HG02938 (cell line): ENCODE results near the gene PLCB4.

Experiments used
- ATAC-seq: cut with Tn5 transposase; IDR thresholded peaks from one replicate; pipeline ENCODE4 v1.9.1; 2021; ENCODE audit warnings: mild to moderate bottlenecking, moderate library complexity; ENCODE audit not compliant: unreplicated experiment

Gene PLCB4

GRCh38 chr20:9100691-9101090 lies 31.8 kb downstream of the PLCB4 start:
- ATAC-seq, result no peak

GRCh38 chr20:9102456-9102855 lies 33.6 kb downstream of the PLCB4 start:
- no peak for ATAC-seq

GRCh38 chr20:9103955-9104354 lies 35.1 kb downstream of the PLCB4 start:
- ATAC-seq, result no peak

GRCh38 chr20:9108260-9108659 lies 39.4 kb downstream of the PLCB4 start:
- ATAC-seq, result no peak

GRCh38 chr20:9109566-9109965 lies 40.7 kb downstream of the PLCB4 start:
- ATAC-seq, result no peak

GRCh38 chr20:9110365-9110764 lies 41.5 kb downstream of the PLCB4 start:
- ATAC-seq, result no peak

GRCh38 chr20:9110916-9111432 lies 42.1 kb downstream of the PLCB4 start:
- ATAC-seq, result no peak

- no peak for ATAC-seq
Measured at GRCh38 chr20:9112541-9113515, 43.9 kb downstream of the PLCB4 start.

- ATAC-seq, result no peak
Measured at GRCh38 chr20:9114709-9115108, 45.8 kb downstream of the PLCB4 start.

- ATAC-seq, result no peak
Measured at GRCh38 chr20:9117548-9117947, 48.7 kb downstream of the PLCB4 start.

- ATAC-seq, result no peak
Measured at GRCh38 chr20:9119776-9120175, 50.9 kb downstream of the PLCB4 start.

- no peak for ATAC-seq
Measured at GRCh38 chr20:9121211-9121610, 52.3 kb downstream of the PLCB4 start.

- ATAC-seq, result no peak
Measured at GRCh38 chr20:9122571-9122970, 53.7 kb downstream of the PLCB4 start.

GRCh38 chr20:9126527-9126926 lies 57.6 kb downstream of the PLCB4 start:
- ATAC-seq, result no peak

- no peak for ATAC-seq
Measured at GRCh38 chr20:9128568-9128967, 59.7 kb downstream of the PLCB4 start.

- ATAC-seq, result no peak
Measured at GRCh38 chr20:9129756-9130155, 60.9 kb downstream of the PLCB4 start.

- no peak for ATAC-seq
Measured at GRCh38 chr20:9130521-9130920, 61.6 kb downstream of the PLCB4 start.

- ATAC-seq, result no peak
Measured at GRCh38 chr20:9131841-9132240, 63.0 kb downstream of the PLCB4 start.

- no peak for ATAC-seq
Measured at GRCh38 chr20:9134346-9134745, 65.5 kb downstream of the PLCB4 start.

GRCh38 chr20:9136114-9136513 lies 67.2 kb downstream of the PLCB4 start:
- ATAC-seq, result no peak

GRCh38 chr20:9137001-9137400 lies 68.1 kb downstream of the PLCB4 start:
- no peak for ATAC-seq

GRCh38 chr20:9139106-9139833 lies 70.4 kb downstream of the PLCB4 start:
- no peak for ATAC-seq
